ENCODE measurements around the gene FOXB1.

GRCh38 chr15:60002528-60003218 is 1.4 kb upstream of the FOXB1 start:
- TF ChIP-seq GATA2 (IDR thresholded peaks at IDR 0.05; ENCODE audit: low read depth, low read length) (no peak), GATA3 (IDR thresholded peaks at IDR 0.05; ENCODE audit: low read depth, low read length) (no peak)

All from SH-SY5Y (cell line).